NCI-H82 (cell line): ENCODE results near the gene TJP1.
"Not testable (repeated sequence)": the region's sequence is repeated elsewhere in the genome, so short reads cannot be mapped to it uniquely, and the experiment has no call there.

Source experiments
- DNase-seq: peaks from one replicate; lab custom pipeline; 2025; lab: John Stamatoyannopoulos, UW

Gene TJP1

DNA sequence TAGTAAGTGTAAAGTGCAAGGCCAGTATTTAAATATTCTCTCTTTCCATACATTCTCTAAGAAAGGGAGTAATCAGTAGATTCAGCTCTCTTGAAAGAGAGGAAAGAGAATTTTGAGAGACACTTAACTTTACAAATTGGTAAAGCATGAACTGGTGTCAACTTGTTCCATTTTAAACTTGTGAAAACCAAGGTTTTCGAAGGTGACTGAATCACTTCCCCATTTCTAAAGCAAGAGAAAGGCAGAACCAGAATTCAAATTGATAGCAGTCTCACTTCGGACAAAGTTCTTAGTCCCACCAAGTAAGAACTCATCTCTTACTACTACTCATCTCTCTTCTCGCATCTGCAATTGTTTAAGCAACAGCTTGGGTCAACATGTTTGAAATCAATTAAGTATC, 22.4 kb downstream of the TJP1 start:
- no peak for DNase-seq

- DNase-seq: no peak
Observed at GRCh38 chr15:29795610-29796009, 26.7 kb downstream of the TJP1 start.

- no peak for DNase-seq
Observed at GRCh38 chr15:29792426-29793159, 29.7 kb downstream of the TJP1 start.

GRCh38 chr15:29790607-29791006, 31.7 kb downstream of the TJP1 start:
- no peak for DNase-seq

- DNase-seq: no peak
Observed at GRCh38 chr15:29789871-29790270, 32.4 kb downstream of the TJP1 start.

GRCh38 chr15:29788433-29789034, 33.7 kb downstream of the TJP1 start:
- DNase-seq: no peak

DNA sequence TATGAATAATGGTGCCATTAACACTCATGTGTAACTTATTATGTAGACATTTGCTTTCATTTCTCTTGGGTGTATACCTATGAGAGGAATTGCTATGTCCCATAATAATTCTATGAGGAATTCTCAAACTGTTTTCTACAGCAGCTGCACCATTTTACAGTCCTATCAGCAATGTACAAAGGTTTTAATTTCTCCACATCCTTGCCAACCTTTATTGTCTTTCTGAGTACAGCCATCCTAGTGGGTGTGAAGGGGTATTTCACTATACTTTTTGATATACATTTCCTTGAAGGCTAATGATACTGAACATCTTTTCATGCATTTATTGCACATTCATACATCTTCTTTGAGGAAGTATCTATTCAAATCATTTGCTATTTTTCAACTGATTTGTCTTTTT, 34.5 kb downstream of the TJP1 start:
- DNase-seq: no peak

- no peak for DNase-seq
Observed at GRCh38 chr15:29785642-29786041, 36.6 kb downstream of the TJP1 start.

DNA sequence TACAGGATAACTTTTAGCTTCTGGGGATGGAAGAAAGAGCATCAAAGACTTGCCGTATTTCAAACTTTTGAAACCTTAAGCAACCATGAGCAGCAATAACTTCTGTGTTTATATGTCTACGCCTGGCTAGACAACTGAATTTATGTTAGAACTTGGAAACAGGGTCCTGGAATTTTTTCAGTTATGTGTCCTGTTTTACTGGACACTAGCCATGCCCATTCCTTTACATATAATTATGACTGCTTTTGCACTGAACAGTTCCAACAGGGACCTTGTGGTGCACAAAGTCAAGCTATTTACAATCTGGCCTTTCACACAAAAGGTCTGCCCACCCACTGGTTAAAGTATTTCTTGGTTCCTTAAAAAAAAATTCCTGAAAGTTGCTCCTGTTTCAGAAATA, 37.1 kb downstream of the TJP1 start:
- DNase-seq: no peak

DNA sequence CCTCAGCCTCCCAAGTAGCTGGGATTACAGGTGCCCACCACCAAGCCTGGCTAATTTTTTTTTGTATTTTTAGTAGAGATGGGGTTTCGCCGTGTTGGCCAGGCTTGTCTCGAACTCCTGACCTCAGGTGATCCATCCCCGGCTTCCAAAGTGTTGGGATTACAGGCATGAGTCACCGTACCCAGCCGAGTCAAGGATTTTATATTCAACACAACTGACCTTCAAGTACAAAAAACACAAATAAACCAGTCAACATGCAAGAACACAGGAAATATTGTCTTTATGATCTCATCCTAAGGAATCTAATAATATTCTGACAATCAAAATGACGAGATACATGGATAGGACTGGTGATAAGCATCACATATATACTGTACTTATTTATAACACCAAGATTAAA, 37.9 kb downstream of the TJP1 start:
- no peak for DNase-seq

DNA sequence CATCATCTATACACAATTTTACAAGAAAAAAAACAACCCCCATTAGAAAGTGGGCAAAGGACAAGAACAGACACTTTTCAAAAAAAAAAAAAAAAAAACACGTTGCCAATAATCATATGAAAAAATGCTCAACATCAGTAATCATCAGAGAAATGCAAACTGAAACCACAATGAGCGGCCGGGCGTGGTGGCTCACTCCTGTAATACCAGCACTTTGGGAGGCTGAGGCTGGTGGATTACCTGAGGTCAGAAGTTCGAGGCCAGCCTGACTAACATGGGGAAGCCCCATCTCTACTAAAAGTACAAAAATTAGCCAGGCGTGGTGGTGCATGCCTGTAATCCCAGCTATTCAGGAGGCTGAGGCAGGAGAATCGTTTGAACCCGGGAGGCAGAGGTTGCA, 39.5 kb downstream of the TJP1 start:
- DNase-seq: not testable (repeated sequence)

- no peak for DNase-seq
Observed at GRCh38 chr15:29778382-29778781, 43.9 kb downstream of the TJP1 start.

DNA sequence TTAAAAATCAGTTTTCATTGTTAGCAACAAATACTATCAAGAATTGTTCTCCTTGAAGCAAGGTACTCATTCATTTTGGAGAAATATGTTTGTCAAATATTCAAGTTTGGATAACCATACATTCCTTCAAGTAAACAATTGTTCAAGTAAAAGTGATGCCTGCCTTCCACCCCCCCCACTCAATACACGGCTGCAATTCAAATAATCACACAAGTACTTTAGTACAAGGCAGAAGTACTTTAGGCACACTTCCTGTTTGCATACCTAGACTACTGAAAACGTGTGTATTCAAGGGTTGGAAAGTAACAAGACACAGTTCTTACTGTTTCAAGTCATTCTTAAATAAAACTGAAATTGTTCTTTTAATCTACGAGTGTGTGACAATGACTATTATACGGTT, 45.4 kb downstream of the TJP1 start:
- DNase-seq: no peak

GRCh38 chr15:29774900-29775299, 47.4 kb downstream of the TJP1 start:
- DNase-seq: no peak

- DNase-seq: no peak
Observed at GRCh38 chr15:29773816-29774215, 48.5 kb downstream of the TJP1 start.

DNA sequence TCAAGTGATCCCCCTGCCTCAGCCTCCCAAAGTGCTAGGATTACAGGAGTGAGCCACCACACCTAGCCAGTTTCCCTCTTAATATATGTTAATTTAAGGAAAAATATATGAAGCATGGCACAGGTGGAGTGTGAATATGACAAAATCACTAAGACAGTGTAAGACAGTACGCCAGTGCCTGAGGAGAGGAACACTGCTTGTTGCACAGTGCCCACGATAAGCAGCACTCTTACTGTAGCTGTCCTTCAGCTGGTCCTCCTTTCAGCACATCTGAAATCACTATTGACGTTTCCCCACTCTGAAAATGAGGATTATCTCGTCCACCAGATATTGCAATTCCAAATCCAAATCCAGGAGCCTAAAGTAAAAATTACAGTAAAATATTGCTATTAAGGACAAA, 49.3 kb downstream of the TJP1 start:
- no peak for DNase-seq

DNA sequence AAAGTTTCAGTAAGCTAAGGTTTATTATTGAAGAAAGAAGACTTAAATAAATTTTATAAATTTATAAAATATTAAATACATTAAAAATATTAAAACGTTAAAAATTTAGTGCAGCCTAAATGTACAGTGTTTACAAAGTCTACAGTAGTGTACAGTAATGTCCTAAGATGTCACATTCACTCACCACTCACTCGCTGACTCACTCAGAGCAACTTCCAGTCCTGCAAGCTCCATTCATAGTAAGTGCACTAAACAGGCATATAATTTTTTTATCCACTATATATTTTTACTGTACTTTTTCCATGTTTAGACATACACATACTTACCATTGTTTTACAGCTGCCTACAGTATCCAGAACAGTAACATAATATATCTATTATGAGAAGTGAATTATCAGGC, 51.5 kb downstream of the TJP1 start:
- no peak for DNase-seq

DNA sequence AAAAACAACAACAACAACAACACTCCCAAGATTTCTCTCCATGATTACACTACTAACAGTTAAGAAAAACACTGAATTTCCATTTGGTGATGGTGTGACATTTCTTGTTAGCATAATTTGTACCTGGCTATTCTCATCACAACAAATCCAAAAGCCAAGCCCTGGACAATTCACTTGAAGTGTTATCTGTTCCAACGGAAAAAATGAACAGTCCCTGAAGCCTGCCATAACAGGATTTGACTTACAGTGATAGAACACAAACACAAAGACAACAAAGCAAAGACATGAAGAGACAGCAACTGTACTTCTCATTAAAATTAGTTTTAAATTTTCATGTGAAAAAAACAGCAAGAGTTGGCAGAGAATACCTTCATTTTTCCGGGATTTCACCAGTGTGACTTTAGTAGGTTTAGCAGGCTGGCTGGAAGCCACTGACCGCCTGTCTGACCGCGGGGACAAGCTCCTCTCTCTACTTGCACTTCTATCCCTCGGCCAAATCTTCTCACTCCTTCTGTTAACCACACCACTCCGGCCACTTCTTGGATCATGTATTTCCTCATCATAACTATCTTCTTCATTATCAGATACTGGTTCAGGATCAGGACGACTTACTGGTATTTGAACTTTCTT, 56.3 kb downstream of the TJP1 start:
- no peak for DNase-seq

- DNase-seq: no peak
Observed at GRCh38 chr15:29765234-29765841, 56.9 kb downstream of the TJP1 start.

DNA sequence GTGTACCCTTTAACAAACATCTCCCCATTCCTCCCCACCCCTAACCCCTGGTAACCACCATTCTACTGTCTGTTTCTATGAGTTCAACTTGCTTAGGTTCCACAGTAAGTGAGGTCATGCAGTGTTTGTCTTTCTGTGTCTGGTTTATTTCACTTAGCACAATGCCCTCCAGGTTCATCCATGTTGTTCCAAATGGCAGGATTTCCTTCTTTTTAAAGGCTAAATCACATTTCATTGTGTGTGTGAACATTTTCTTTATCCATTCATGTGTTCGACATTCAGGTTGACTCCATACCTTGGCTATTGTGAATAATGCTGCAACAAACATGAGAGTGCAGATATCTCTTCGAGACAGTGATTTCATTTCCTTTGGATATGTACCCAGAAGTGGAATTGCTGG, 62.7 kb downstream of the TJP1 start:
- DNase-seq: no peak

DNA sequence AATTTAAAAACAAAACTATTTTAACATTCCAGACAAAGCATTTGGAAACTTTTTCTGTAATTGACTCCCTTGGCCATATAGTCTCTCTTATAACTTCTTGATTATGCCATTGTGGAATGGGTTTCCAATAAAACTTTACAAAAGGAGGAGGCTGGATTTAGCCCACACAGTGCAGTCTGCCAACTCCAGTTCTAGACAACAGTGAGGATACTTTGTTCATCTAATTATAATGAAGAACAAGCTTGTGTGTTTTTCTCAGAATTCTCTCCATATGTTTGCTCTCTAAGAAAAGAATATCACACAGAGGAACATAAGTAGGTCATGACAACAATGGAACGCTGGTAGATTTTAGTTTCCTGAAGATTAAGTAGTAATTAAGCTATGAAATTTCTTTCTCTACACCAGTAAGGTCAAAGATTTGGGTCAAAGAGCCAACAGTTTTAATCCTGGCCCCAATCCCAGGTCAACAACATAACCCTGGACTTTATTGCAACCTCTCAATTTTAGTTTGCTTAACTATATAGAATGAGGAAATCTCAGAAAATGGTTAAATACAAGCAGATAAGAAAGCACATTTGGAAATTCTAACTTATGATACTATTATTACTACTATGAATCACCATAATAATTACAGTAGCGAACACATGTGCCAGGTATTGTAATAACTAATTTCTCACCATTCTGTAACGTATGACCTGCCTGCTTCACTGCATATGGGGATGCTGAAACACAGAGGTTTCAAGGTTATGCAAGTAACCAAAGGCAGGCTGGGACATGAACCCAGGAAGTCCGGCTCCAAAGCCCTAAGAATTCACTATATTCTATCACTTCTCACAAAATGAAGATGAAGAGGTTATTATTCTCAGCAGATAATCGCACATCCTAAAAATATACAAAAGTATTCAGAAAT, 65.7 kb downstream of the TJP1 start:
- no peak for DNase-seq

- DNase-seq: not testable (repeated sequence)
Observed at GRCh38 chr15:29754009-29754408, 68.3 kb downstream of the TJP1 start.
